Myocyte (in vitro differentiated cells): ENCODE data around the gene MARK1. TPM values are rescaled to one million over a fixed set of nuclear protein-coding genes. Genes with fewer than 3 reads are reported as not detected.
A peak's percentile ranks its signal among the peaks of the same experiment; 100 is the strongest.

Experiments used
- DNase-seq: peaks from one replicate; pipeline ENCODE4 v3.0.0-alpha.2; 2012; ENCODE audit warnings: low read depth
- total RNA-seq: library from RNA; depleted of rRNA; stranded (reverse); fragments of >200 nt; gene quantifications from 2 replicates; pipeline ENCODE4 v1.2.3, GENCODE V29; 2014

Gene MARK1
- total RNA-seq, 1 donor from 2014 or later = 0.08 TPM

GRCh38 chr1:220528679-220529501 is 954 bp downstream of the MARK1 start:
- no peak for DNase-seq

GRCh38 chr1:220529521-220530020 is 1.6 kb downstream of the MARK1 start:
- DNase-seq = no peak

- no peak for DNase-seq
Measured at GRCh38 chr1:220533504-220534109, 5.7 kb downstream of the MARK1 start.

GRCh38 chr1:220544901-220545303 is 17.0 kb downstream of the MARK1 start:
- DNase-seq = peak; percentile 5

- DNase-seq = no peak
Measured at GRCh38 chr1:220550811-220551399, 23.0 kb downstream of the MARK1 start.

GRCh38 chr1:220551718-220552117 is 23.8 kb downstream of the MARK1 start:
- DNase-seq = no peak

- no peak for DNase-seq
Measured at GRCh38 chr1:220552672-220553260, 24.8 kb downstream of the MARK1 start.

GRCh38 chr1:220556641-220557040 is 28.7 kb downstream of the MARK1 start:
- DNase-seq = no peak

- DNase-seq = no peak
Measured at GRCh38 chr1:220563564-220563963, 35.6 kb downstream of the MARK1 start.

GRCh38 chr1:220564216-220564615 is 36.3 kb downstream of the MARK1 start:
- no peak for DNase-seq

GRCh38 chr1:220565670-220566069 is 37.7 kb downstream of the MARK1 start:
- DNase-seq = no peak

GRCh38 chr1:220566869-220567268 is 38.9 kb downstream of the MARK1 start:
- DNase-seq = no peak

- DNase-seq = no peak
Measured at GRCh38 chr1:220572416-220572815, 44.5 kb downstream of the MARK1 start.

GRCh38 chr1:220573836-220574235 is 45.9 kb downstream of the MARK1 start:
- no peak for DNase-seq

- DNase-seq = no peak
Measured at GRCh38 chr1:220575718-220576497, 48.0 kb downstream of the MARK1 start.

- DNase-seq = no peak
Measured at GRCh38 chr1:220577926-220578325, 50.0 kb downstream of the MARK1 start.

GRCh38 chr1:220579317-220579716 is 51.4 kb downstream of the MARK1 start:
- no peak for DNase-seq

GRCh38 chr1:220592714-220593113 is 64.8 kb downstream of the MARK1 start:
- no peak for DNase-seq

- DNase-seq = no peak
Measured at GRCh38 chr1:220594356-220594755, 66.4 kb downstream of the MARK1 start.

GRCh38 chr1:220595179-220595578 is 67.2 kb downstream of the MARK1 start:
- DNase-seq = no peak

GRCh38 chr1:220604926-220605325 is 77.0 kb downstream of the MARK1 start:
- DNase-seq = no peak
